CD14-positive monocyte (primary cell): ENCODE measurements around the gene GLYR1. TPM values are rescaled to one million over a fixed set of nuclear protein-coding genes. Genes with fewer than 3 reads are reported as not detected.
"Not testable (repeated sequence)": the region's sequence is repeated elsewhere in the genome, so short reads cannot be mapped to it uniquely, and the experiment has no call there.

Source experiments
- DNase-seq, 3 donors: peaks; one replicate each; pipeline ENCODE4 v3.0.0-alpha.2; 2011 to 2022
- H2AFZ ChIP-seq: 2 replicates; pipeline ENCODE4 v1.6.0; 2012; ENCODE audit warnings: mild to moderate bottlenecking, low read depth, low read length, inconsistent platforms; ENCODE audit not compliant: insufficient read depth, poor library complexity, severe bottlenecking
- H3K27ac ChIP-seq, 2 donors: 1 replicate in 1 of 2; 2 replicates in 1 of 2; pipeline ENCODE4 v1.5.1; 2012 to 2013; ENCODE audit warnings: low read length in 2 of 2, control low read depth in 1 of 2, inconsistent platforms in 1 of 2, low read depth in 1 of 2, mild to moderate bottlenecking in 1 of 2
- H3K27me3 ChIP-seq, 2 donors: one replicate each; pipeline versions ENCODE4 v1.6.0 to v1.6.1; 2011 to 2013; ENCODE audit warnings: low read length in 2 of 2; ENCODE audit not compliant: control insufficient read depth in 2 of 2, insufficient read depth in 2 of 2
- H3K36me3 ChIP-seq, 2 donors: replicated peaks in 1 of 2; 1 replicate in 1 of 2; 2 replicates in 1 of 2; pipeline versions ENCODE4 v1.5.1 to v1.6.1; 2012 to 2013; ENCODE audit warnings: low read length in 2 of 2, control low read depth in 1 of 2, inconsistent platforms in 1 of 2, mild to moderate bottlenecking in 1 of 2; ENCODE audit not compliant: insufficient read depth in 2 of 2, control insufficient read depth in 1 of 2
- H3K4me1 ChIP-seq, 2 donors: 1 replicate in 1 of 2; 2 replicates in 1 of 2; pipeline versions ENCODE4 v1.5.1 to v1.6.1; 2012 to 2013; ENCODE audit warnings: low read length in 2 of 2, control low read depth in 1 of 2, inconsistent platforms in 1 of 2, mild to moderate bottlenecking in 1 of 2, moderate library complexity in 1 of 2; ENCODE audit not compliant: insufficient read depth in 2 of 2, control insufficient read depth in 1 of 2
- H3K4me2 ChIP-seq: replicated peaks from 2 replicates; pipeline ENCODE3; 2012; ENCODE audit warnings: low read length, moderate library complexity, mild to moderate bottlenecking; ENCODE audit not compliant: poor library complexity, severe bottlenecking; ENCODE audit errors: extremely low read depth
- H3K4me3 ChIP-seq, 3 experiments: fragments of 200-600 bp in 1 of 3; sonication (generic) in 1 of 3; replicated peaks in 1 of 3; 1 replicate in 2 of 3; 2 replicates in 1 of 3; pipeline ENCODE4 v1.5.1; 2011 to 2013; ENCODE audit warnings: low read length in 3 of 3, mild to moderate bottlenecking in 3 of 3, control low read depth in 2 of 3, low read depth in 2 of 3, inconsistent platforms in 1 of 3, moderate library complexity in 1 of 3
- H3K79me2 ChIP-seq: 2 replicates; pipeline ENCODE4 v1.6.0; 2012; ENCODE audit warnings: mild to moderate bottlenecking, control low read depth, inconsistent platforms, low read length, moderate library complexity; ENCODE audit not compliant: insufficient read depth
- H3K9ac ChIP-seq: 2 replicates; pipeline ENCODE4 v1.6.0; 2017; ENCODE audit warnings: low read length, mild to moderate bottlenecking; ENCODE audit not compliant: insufficient read depth, poor library complexity, severe bottlenecking
- H3K9me3 ChIP-seq, 2 donors: replicated peaks in 1 of 2; 1 replicate in 1 of 2; 2 replicates in 1 of 2; pipeline versions ENCODE4 v1.5.1 to v1.6.1; 2012 to 2013; ENCODE audit warnings: low read length in 2 of 2, control low read depth in 1 of 2; ENCODE audit not compliant: control insufficient read depth in 1 of 2, insufficient read depth in 1 of 2
- H4K20me1 ChIP-seq: 2 replicates; pipeline ENCODE4 v1.6.0; 2012; ENCODE audit warnings: mild to moderate bottlenecking, low read length, control low read depth, moderate library complexity; ENCODE audit not compliant: insufficient read depth
- H3K27ac Mint-ChIP-seq, 7 donors: one replicate each; pipeline ENCODE4 v1.8.0; 2020; ENCODE audit warnings: mild to moderate bottlenecking in 7 of 7, mixed read lengths in 7 of 7, moderate library complexity in 6 of 7, inconsistent platforms in 2 of 7
- H3K27me3 Mint-ChIP-seq, 3 donors: one replicate each; pipeline ENCODE4 v1.8.0; 2021 to 2022; ENCODE audit warnings: low read depth in 3 of 3, mild to moderate bottlenecking in 3 of 3, mixed read lengths in 3 of 3, moderate library complexity in 3 of 3, inconsistent platforms in 1 of 3
- H3K36me3 Mint-ChIP-seq, 2 donors: one replicate each; pipeline ENCODE4 v1.8.0; 2020; ENCODE audit warnings: mixed read lengths in 2 of 2, inconsistent platforms in 1 of 2, mild to moderate bottlenecking in 1 of 2
- H3K4me1 Mint-ChIP-seq: one replicate; pipeline ENCODE4 v1.8.0; 2020; ENCODE audit warnings: mild to moderate bottlenecking, mixed read lengths
- H3K4me3 Mint-ChIP-seq, 2 donors: one replicate each; pipeline ENCODE4 v1.8.0; 2020; ENCODE audit warnings: mild to moderate bottlenecking in 2 of 2, mixed read lengths in 2 of 2, moderate library complexity in 1 of 2
- H3K9me3 Mint-ChIP-seq, 7 donors: one replicate each; pipeline ENCODE4 v1.8.0; 2020 to 2022; ENCODE audit warnings: mixed read lengths in 7 of 7, mild to moderate bottlenecking in 6 of 7, moderate library complexity in 6 of 7, inconsistent platforms in 2 of 7
- WGBS: methylation state at CpG from one replicate; pipeline ENCODE4 v1.1.5; 2013; ENCODE audit warnings: missing lambda C conversion rate; ENCODE audit not compliant: insufficient coverage; 5-methylcytosine and 5-hydroxymethylcytosine counted together
- intact Hi-C, 2 donors: fragments of 100-400 bp; cut with micrococcal nuclease; formaldehyde crosslinking; loops; one replicate each; pipeline versions ENCODE4 v1.15.0 to v1.15.1; 2023
- polyA minus RNA-seq: library from RNA; depleted of rRNA, polyadenylated mRNA; stranded (reverse); fragments of >200 nt; gene quantifications from 2 replicates; pipeline ENCODE4 v1.2.3, GENCODE V29; 2012
- polyA plus RNA-seq, 3 donors: library from polyadenylated mRNA; depleted of rRNA in 1 of 3; unstranded in 2 of 3; stranded (reverse) in 1 of 3; fragments of 300-500 nt in 2 of 3; fragments of >200 nt in 1 of 3; fragmentation: Illumina TruSeq in 2 of 3; gene quantifications; 1 replicate in 2 of 3; 2 replicates in 1 of 3; pipeline ENCODE4 v1.2.3, GENCODE V29; 2012 to 2021
- total RNA-seq, 12 experiments: library from RNA in 1 of 12; stranded (reverse) in 1 of 12; fragments of 120-200 nt in 1 of 12; gene quantifications; one replicate each; pipeline ENCODE4 v1.2.4 and lab custom pipeline; 2013 to 2026; ENCODE audit warnings: mixed read lengths in 6 of 12, inconsistent platforms in 1 of 12
- TF ChIP-seq, protein P1 (sequence below): fragments of 200-600 bp; IDR thresholded peaks from one replicate; pipeline ENCODE4 v1.8.0; 2022; ENCODE audit warnings: antibody characterized with exemption, mild to moderate bottlenecking

The GLYR1 gene
- 52.7 TPM for total RNA-seq (2013)
- polyA plus RNA-seq = 10 to 100 TPM; 34.2 to 41.9 (median 39.3) TPM
- polyA minus RNA-seq = 28.0 and 44.5 TPM in 2 replicates
- total RNA-seq (lab: John Stamatoyannopoulos, UW) = 45.0 to 77.8 (median 67.4) reads per million in 11 experiments

DNA sequence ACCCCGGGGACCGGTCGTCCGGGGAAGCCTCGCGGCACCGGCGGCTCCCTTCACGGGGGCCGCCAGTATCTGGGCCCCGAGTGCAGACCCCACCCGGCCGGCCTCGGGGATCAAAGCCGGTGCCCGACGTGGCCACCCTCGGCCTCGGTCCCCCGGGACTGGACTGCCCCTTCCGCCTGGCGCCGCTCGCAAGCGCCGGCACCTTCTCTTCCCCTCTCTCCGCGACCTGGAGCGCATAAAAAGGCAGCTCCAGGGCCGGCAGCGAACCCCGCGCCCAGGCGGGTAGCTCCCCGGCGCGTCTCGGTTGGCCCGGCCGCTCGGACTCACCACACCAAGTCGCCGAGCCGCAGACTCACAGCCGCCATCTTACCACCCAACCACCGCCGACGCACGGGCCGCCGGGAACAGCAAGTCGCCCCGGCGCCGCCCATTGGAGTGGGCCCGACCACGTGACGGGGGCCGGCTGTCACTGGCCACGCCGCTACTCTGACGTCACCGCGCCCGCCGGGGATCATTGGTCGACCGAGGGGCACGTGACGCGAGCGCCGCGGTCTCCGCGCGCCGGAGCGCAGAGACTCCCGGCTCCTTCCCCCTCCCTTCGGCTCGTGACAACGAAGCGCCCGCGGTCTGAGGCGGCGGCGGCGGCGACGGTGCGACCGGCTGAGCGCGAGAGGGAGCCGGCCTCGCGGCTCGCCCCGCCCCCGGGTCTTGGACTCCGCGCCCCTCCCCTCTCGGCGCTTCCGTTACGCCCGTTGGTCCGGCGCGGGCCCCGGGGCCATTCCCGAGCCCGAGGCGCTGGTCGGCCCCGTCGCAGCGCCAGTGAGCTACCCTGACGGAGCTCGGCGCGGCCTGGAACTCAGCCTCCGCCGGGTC lies at the start of gene GLYR1, which contains the start of gene UBN1:
Gene GLYR1, minus strand, starts transcription at position 388 of the 873 bp plus-strand sequence. Its CDS starts 23 bp downstream, at position 365.
Gene UBN1, plus strand, starts transcription at position 581 of the 873 bp plus-strand sequence. CDS start 5,437 bp downstream, outside the sequence.
- peak within 1 kb of the TSS; percentile 88 to 96 (median 94) for H3K27ac Mint-ChIP-seq
- under 1% methylated on average over 124 of the region's 126 CpGs for WGBS
- H3K4me3 Mint-ChIP-seq = peak within 1 kb of the TSS; percentile 90 to 94
- Histone ChIP-seq H3K4me2 (peak within 1 kb of the TSS; percentile 84), H4K20me1 (peaks cover 60% of the 10 kb centered on the region), H3K27ac (peak within 1 kb of the TSS; percentile 90 to 97), H3K27me3 (no peaks in the 10 kb centered on the region), H3K4me1 (peaks cover 42 to 52% of the 10 kb centered on the region in 2 donors), H3K36me3 (peaks cover 28 to 36% of the 10 kb centered on the region in 2 donors), H3K9me3 (no peaks in the 10 kb centered on the region), H3K9ac (peak within 1 kb of the TSS; percentile 99), H2AFZ (peak within 1 kb of the TSS; percentile 85), H3K79me2 (peaks cover 84% of the 10 kb centered on the region), H3K4me3 (peak within 1 kb of the TSS; percentile 83 to 93 (median 90))
- peaks cover 28 to 34% of the 10 kb centered on the region in 2 donors for H3K36me3 Mint-ChIP-seq
- no peaks in the 10 kb centered on the region for H3K27me3 Mint-ChIP-seq
- H3K9me3 Mint-ChIP-seq = no peaks in the 10 kb centered on the region
- peak; percentile 97 to 98 (median 98) for DNase-seq
- H3K4me1 Mint-ChIP-seq = peaks cover 52% of the 10 kb centered on the region
- intact Hi-C loops = loop anchor here (2.0 to 10.0 kb wide), 4 partner anchors 44 to 250 kb away; partner anchors contain the start of genes ROGDI (in 2 of the 2), EEF2KMT (in 1 of the 2) and SEC14L5 (in 1 of the 2)
- TF ChIP-seq, protein P1, sequence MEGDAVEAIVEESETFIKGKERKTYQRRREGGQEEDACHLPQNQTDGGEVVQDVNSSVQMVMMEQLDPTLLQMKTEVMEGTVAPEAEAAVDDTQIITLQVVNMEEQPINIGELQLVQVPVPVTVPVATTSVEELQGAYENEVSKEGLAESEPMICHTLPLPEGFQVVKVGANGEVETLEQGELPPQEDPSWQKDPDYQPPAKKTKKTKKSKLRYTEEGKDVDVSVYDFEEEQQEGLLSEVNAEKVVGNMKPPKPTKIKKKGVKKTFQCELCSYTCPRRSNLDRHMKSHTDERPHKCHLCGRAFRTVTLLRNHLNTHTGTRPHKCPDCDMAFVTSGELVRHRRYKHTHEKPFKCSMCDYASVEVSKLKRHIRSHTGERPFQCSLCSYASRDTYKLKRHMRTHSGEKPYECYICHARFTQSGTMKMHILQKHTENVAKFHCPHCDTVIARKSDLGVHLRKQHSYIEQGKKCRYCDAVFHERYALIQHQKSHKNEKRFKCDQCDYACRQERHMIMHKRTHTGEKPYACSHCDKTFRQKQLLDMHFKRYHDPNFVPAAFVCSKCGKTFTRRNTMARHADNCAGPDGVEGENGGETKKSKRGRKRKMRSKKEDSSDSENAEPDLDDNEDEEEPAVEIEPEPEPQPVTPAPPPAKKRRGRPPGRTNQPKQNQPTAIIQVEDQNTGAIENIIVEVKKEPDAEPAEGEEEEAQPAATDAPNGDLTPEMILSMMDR = no peak

- H3K4me3 ChIP-seq, H3K4me3 Mint-ChIP-seq, H3K4me1 Mint-ChIP-seq, H3K9me3 Mint-ChIP-seq, H3K79me2 ChIP-seq, H3K27ac Mint-ChIP-seq, H2AFZ ChIP-seq, H4K20me1 ChIP-seq, DNase-seq, H3K27me3 Mint-ChIP-seq, H3K4me2 ChIP-seq, H3K4me1 ChIP-seq, H3K9ac ChIP-seq, H3K9me3 ChIP-seq, H3K27ac ChIP-seq, H3K36me3 Mint-ChIP-seq, H3K27me3 ChIP-seq, H3K36me3 ChIP-seq, intact Hi-C loops: not testable (repeated sequence)
- WGBS = 80% methylated on average over 3 of the region's 9 CpGs
Observed at GRCh38 chr16:4896761-4897160, 49.7 kb upstream of the GLYR1 start.
